ENCODE data around the gene NTSR1. TPM values are rescaled to one million over a fixed set of nuclear protein-coding genes. Genes with fewer than 3 reads are reported as not detected.

Gene NTSR1
- total and polyA plus RNA-seq, 4 experiments from 2014 or later, result 0.30 to 0.38 TPM; not detected in 2

- ChIA-PET CTCF (ENCODE audit: partially characterized antibody) (interaction anchor here (0.6 kb wide), 1 partner anchor 92 kb away, joined by 4 read pairs; no protein-coding TSS in a partner anchor), POLR2A (ENCODE audit: partially characterized antibody) (no interaction called here)
- Mint-ChIP-seq H3K36me3 (no peaks in the 10 kb centered on the region), H3K4me1 (peaks cover 3 to 41% (median 26%) of the 10 kb centered on the region in 4 donors), H3K9me3 (peaks cover 0 to 2% (median 0%) of the 10 kb centered on the region in 8 donors), H3K4me3 (no peak overlapping the region), H3K27ac (no peak overlapping the region), H3K27me3 (no peaks in the 10 kb centered on the region)
- intact Hi-C loops (cut with micrococcal nuclease), result no loop called here
- Histone ChIP-seq H3K27me3 (ENCODE audit: insufficient read depth, low read length) (no peaks in the 10 kb centered on the region), H3K9me3 (ENCODE audit: control insufficient read depth in 1 of 2, low read length in 2 of 2) (no peaks in the 10 kb centered on the region), H3K27ac (ENCODE audit: low read depth, low read length) (no peak overlapping the region), H3K4me1 (ENCODE audit: insufficient read depth, low read length) (peaks cover 16% of the 10 kb centered on the region), H3K36me3 (ENCODE audit: insufficient read depth, low read length) (no peaks in the 10 kb centered on the region), H3K4me3 (ENCODE audit: low read length in 2 of 2) (no peak overlapping the region)
- no peak for DNase-seq
Measured at GRCh38 chr20:62770111-62770910, 61.7 kb downstream of the NTSR1 start.

DNA sequence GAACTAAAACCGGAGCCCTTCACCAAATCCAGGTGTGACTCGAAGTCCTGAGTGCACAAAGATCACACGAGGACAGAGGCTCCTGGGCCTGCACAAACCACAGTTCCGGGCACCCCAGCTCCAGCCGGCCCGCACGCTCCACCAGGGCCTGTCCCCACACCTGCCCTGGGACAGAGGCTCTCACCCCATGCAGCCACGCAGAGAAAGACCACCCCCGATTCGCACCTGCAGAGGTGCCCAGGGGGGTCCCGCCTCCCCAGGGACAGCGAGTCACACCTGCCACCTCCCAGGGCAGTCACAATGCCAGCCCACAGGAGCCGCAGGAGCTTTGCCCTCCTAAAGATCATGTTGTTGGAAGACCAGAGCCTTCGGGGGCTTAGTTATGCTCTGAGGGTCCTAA lies 62.3 kb downstream of the NTSR1 start:
- DNase-seq, result no peak
- CTCF ChIA-PET (ENCODE audit: partially characterized antibody), result interaction anchor here (0.6 kb wide), 1 partner anchor 91 kb away, joined by 4 read pairs; no protein-coding TSS in a partner anchor
- no peak overlapping the region for H3K27ac ChIP-seq (ENCODE audit: low read depth, low read length)
- H3K4me1 Mint-ChIP-seq, result peaks cover 5 to 47% (median 31%) of the 10 kb centered on the region in 4 donors
- POLR2A ChIA-PET (ENCODE audit: partially characterized antibody), result no interaction called here
- intact Hi-C loops (cut with micrococcal nuclease), result no loop called here
- no peaks in the 10 kb centered on the region for H3K27me3 ChIP-seq (ENCODE audit: insufficient read depth, low read length)
- H3K4me3 Mint-ChIP-seq, result no peak overlapping the region
- H3K4me3 ChIP-seq (ENCODE audit: low read length in 2 of 2), result no peak overlapping the region
- H3K36me3 ChIP-seq (ENCODE audit: insufficient read depth, low read length), result no peaks in the 10 kb centered on the region
- H3K9me3 ChIP-seq (ENCODE audit: control insufficient read depth in 1 of 2, low read length in 2 of 2), result no peaks in the 10 kb centered on the region
- H3K4me1 ChIP-seq (ENCODE audit: insufficient read depth, low read length), result peaks cover 22% of the 10 kb centered on the region
- H3K36me3 Mint-ChIP-seq, result no peaks in the 10 kb centered on the region
- peaks cover 0 to 2% (median 0%) of the 10 kb centered on the region in 8 donors for H3K9me3 Mint-ChIP-seq
- no peak overlapping the region for H3K27ac Mint-ChIP-seq
- H3K27me3 Mint-ChIP-seq, result no peaks in the 10 kb centered on the region

DNA sequence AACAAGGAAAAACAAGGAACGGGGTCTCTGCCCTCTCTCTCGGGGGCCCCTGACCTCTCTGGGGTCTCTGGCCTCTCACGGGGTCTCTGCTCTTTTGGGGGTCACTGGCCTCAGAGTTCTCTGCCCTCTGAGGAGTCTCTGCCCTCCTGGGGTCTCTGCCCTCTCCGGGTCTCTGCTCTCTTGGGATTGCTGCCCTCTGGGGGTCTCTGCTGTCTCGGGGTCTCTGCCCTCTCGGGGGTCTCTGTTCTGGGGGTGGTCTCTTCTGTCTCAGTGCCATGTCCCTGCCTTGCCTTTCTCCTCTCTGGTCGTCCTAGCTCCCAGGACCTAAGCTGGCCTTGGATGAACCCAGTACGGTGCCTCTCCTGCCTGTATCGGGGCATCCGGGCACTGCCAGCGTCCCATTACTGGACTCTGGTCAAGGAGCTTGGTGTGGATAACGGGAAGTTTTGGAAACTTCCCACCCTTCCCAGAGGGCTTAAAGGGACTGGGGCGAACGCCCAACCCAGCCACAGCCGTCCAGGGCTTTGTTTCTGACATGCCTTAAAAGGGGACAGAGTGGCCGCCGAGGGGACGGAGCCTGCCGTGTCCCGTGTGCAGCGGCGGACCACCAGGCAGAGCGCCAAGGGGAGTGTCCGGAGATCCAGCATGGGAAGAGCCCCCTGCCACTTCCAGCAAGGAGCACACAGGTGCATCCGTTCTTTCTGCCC lies 62.9 kb downstream of the NTSR1 start:
- Histone ChIP-seq H3K27me3 (ENCODE audit: insufficient read depth, low read length) (no peaks in the 10 kb centered on the region), H3K9me3 (ENCODE audit: control insufficient read depth in 1 of 2, low read length in 2 of 2) (no peaks in the 10 kb centered on the region), H3K4me3 (ENCODE audit: low read length in 2 of 2) (no peak overlapping the region), H3K36me3 (ENCODE audit: insufficient read depth, low read length) (no peaks in the 10 kb centered on the region), H3K4me1 (ENCODE audit: insufficient read depth, low read length) (peaks cover 29% of the 10 kb centered on the region), H3K27ac (ENCODE audit: low read depth, low read length) (no peak overlapping the region)
- no peak overlapping the region for H3K4me3 Mint-ChIP-seq
- ChIA-PET POLR2A (ENCODE audit: partially characterized antibody) (no interaction called here), CTCF (ENCODE audit: partially characterized antibody) (interaction anchor here (0.6 kb wide), 1 partner anchor 91 kb away, joined by 4 read pairs; no protein-coding TSS in a partner anchor)
- DNase-seq, result no peak
- H3K36me3 Mint-ChIP-seq, result no peaks in the 10 kb centered on the region
- H3K4me1 Mint-ChIP-seq, result peaks cover 7 to 53% (median 36%) of the 10 kb centered on the region in 4 donors
- H3K9me3 Mint-ChIP-seq, result peaks cover 0 to 2% (median 0%) of the 10 kb centered on the region in 8 donors
- H3K27ac Mint-ChIP-seq, result no peak overlapping the region
- no peaks in the 10 kb centered on the region for H3K27me3 Mint-ChIP-seq
- intact Hi-C loops (cut with micrococcal nuclease), result no loop called here

GRCh38 chr20:62772103-62772611 lies 63.5 kb downstream of the NTSR1 start:
- ChIA-PET POLR2A (ENCODE audit: partially characterized antibody) (interaction anchor here (0.6 to 1.0 kb wide), 2 partner anchors 22 to 31 kb away, joined by 3 read pairs; no protein-coding TSS in a partner anchor), CTCF (ENCODE audit: partially characterized antibody) (no interaction called here)
- H3K9me3 ChIP-seq (ENCODE audit: control insufficient read depth in 1 of 2, low read length in 2 of 2), result no peaks in the 10 kb centered on the region
- H3K4me1 ChIP-seq (ENCODE audit: insufficient read depth, low read length), result peaks cover 34% of the 10 kb centered on the region
- no peaks in the 10 kb centered on the region for H3K36me3 ChIP-seq (ENCODE audit: insufficient read depth, low read length)
- H3K27ac ChIP-seq (ENCODE audit: low read depth, low read length), result no peak overlapping the region
- intact Hi-C loops (cut with micrococcal nuclease), result no loop called here
- DNase-seq, result no peak
- H3K27me3 ChIP-seq (ENCODE audit: insufficient read depth, low read length), result no peaks in the 10 kb centered on the region
- peak overlapping the region in 1 of 7 donors; percentile 73 for H3K27ac Mint-ChIP-seq
- no peaks in the 10 kb centered on the region for H3K36me3 Mint-ChIP-seq
- no peaks in the 10 kb centered on the region for H3K27me3 Mint-ChIP-seq
- H3K9me3 Mint-ChIP-seq, result peaks cover 0 to 2% (median 0%) of the 10 kb centered on the region in 8 donors
- H3K4me1 Mint-ChIP-seq, result peaks cover 12 to 59% (median 41%) of the 10 kb centered on the region in 4 donors
- no peak overlapping the region for H3K4me3 ChIP-seq (ENCODE audit: low read length in 2 of 2)
- no peak overlapping the region for H3K4me3 Mint-ChIP-seq

- Mint-ChIP-seq H3K4me1 (peaks cover 15 to 64% (median 44%) of the 10 kb centered on the region in 4 donors), H3K36me3 (no peaks in the 10 kb centered on the region), H3K27ac (peak overlapping the region in 4 of 7 donors; percentile 42 to 73 (median 69)), H3K27me3 (no peaks in the 10 kb centered on the region), H3K9me3 (peaks cover 0 to 3% (median 0%) of the 10 kb centered on the region in 8 donors), H3K4me3 (no peak overlapping the region)
- Histone ChIP-seq H3K27me3 (ENCODE audit: insufficient read depth, low read length) (no peaks in the 10 kb centered on the region), H3K4me3 (ENCODE audit: low read length in 2 of 2) (no peak overlapping the region), H3K4me1 (ENCODE audit: insufficient read depth, low read length) (peaks cover 38% of the 10 kb centered on the region), H3K9me3 (ENCODE audit: control insufficient read depth in 1 of 2, low read length in 2 of 2) (no peaks in the 10 kb centered on the region), H3K27ac (ENCODE audit: low read depth, low read length) (no peak overlapping the region), H3K36me3 (ENCODE audit: insufficient read depth, low read length) (no peaks in the 10 kb centered on the region)
- POLR2A ChIA-PET (ENCODE audit: partially characterized antibody), result interaction anchor here (0.6 to 1.0 kb wide), 2 partner anchors 21 to 32 kb away, joined by 3 read pairs; no protein-coding TSS in a partner anchor
- intact Hi-C loops (cut with micrococcal nuclease), result no loop called here
- DNase-seq, result no peak
- CTCF ChIA-PET (ENCODE audit: partially characterized antibody), result no interaction called here
Measured at GRCh38 chr20:62772619-62772989, 64.0 kb downstream of the NTSR1 start.

DNA sequence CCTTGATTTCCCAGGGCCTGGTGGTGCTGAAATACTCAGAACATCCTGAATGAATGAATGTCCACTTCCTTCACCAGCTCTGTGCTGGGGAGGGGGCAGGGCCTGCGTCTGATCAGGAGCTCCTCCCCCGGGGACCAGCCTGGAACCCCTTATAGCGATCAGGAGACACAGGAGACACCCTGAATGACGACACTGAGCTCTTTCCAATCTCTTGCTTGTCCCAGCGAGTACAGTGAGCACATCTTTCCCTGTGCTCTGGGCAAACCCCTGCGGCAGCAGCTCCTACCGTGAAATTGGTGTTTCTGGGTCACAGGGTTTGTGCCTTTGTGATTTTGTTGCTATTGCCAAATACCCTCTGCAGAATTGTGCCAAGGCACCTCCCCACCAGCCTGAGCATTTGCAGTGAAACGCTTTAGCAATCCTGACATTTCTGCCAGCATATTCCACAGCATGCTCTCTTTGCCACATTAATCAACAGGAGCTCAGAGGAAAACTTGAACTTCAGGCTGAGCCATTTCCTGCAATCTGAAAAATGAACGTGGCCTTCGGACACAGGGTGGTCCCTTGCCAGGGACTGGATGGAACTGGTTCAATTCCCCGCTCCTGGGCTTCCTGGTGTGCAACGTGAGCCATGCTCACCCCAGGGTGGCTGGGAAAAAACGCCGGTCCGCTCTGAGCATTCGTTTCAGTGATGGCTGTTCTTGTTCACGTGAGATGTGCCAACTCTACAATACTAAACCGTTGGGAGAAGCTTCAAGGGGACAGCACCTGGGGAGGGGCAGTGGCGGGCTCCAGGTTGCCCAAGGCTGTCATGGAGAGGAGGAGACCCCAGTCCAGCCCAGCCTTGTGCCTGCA lies 64.6 kb downstream of the NTSR1 start:
- H3K9me3 Mint-ChIP-seq, result peaks cover 0 to 3% (median 0%) of the 10 kb centered on the region in 8 donors
- H3K27ac ChIP-seq (ENCODE audit: low read depth, low read length), result no peak overlapping the region
- intact Hi-C loops (cut with micrococcal nuclease), result no loop called here
- H3K27me3 Mint-ChIP-seq, result no peaks in the 10 kb centered on the region
- H3K4me1 Mint-ChIP-seq, result peaks cover 15 to 68% (median 45%) of the 10 kb centered on the region in 4 donors
- peaks cover 38% of the 10 kb centered on the region for H3K4me1 ChIP-seq (ENCODE audit: insufficient read depth, low read length)
- H3K27me3 ChIP-seq (ENCODE audit: insufficient read depth, low read length), result no peaks in the 10 kb centered on the region
- H3K36me3 ChIP-seq (ENCODE audit: insufficient read depth, low read length), result no peaks in the 10 kb centered on the region
- ChIA-PET POLR2A (ENCODE audit: partially characterized antibody) (interaction anchor here (0.6 to 1.0 kb wide), 2 partner anchors 21 to 32 kb away, joined by 3 read pairs; no protein-coding TSS in a partner anchor), CTCF (ENCODE audit: partially characterized antibody) (interaction anchor here (0.6 kb wide), 1 partner anchor 17 kb away, joined by 3 read pairs; no protein-coding TSS in a partner anchor)
- no peak for DNase-seq
- H3K36me3 Mint-ChIP-seq, result no peaks in the 10 kb centered on the region
- no peak overlapping the region for H3K4me3 ChIP-seq (ENCODE audit: low read length in 2 of 2)
- no peaks in the 10 kb centered on the region for H3K9me3 ChIP-seq (ENCODE audit: control insufficient read depth in 1 of 2, low read length in 2 of 2)
- peak overlapping the region in 6 of 7 donors; percentile 22 to 83 (median 36) for H3K27ac Mint-ChIP-seq
- peak overlapping the region in 1 of 8 donors; percentile 31 for H3K4me3 Mint-ChIP-seq
